ENCODE data around the gene PRMT2. TPM values are rescaled to one million over a fixed set of nuclear protein-coding genes. Genes with fewer than 3 reads are reported as not detected.

PRMT2 gene
- total and polyA plus RNA-seq, 2 donors from 2014 or later, result 82.6 to 100 TPM

DNA sequence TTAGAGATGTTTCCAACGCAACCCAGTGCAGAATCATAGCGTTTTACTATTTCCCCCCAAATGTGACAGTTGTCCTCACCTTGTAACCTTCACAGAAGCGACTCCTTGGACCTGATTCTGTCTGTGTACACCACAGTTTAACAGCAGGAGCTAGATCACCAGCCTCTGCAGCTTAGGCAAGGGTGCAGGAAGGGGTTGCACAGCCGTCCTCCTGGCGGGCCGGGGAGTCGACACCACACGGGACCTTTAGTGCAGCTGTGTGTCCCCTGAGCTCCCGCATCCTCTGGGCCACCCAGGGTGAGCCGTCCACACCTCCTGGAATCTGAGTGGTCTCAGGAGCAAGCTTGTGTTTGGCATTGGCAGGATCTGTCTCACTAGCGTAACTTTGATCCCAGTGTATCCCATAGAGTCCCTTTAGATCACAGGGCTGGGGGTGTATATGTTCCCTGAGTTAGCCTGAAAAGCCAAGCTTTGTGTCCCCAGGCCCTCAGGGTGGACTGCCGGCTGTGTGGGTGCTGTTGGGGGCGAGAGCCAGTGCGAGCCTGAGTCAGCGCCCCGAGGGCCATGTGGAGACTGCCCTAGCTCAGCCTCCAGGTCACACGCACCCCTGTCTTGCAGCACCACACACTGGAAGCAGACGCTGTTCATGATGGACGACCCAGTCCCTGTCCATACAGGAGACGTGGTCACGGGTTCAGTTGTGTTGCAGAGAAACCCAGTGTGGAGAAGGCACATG is 27.5 kb downstream of the PRMT2 start:
- FAIRE-seq, result no peak
- H3K4me3 ChIP-seq (ENCODE audit: low read length in 3 of 3), result no peak overlapping the region
- intact Hi-C loops (cut with DNase I), result no loop called here
- DNase-seq, result no peak
- H3K36me3 ChIP-seq (ENCODE audit: control insufficient read depth in 2 of 3, insufficient read depth in 3 of 3, low read length in 3 of 3), result peaks cover 4 to 14% (median 5%) of the 10 kb centered on the region in 3 donors
- no peaks in the 10 kb centered on the region for H3K27me3 ChIP-seq (ENCODE audit: control insufficient read depth, insufficient read depth, low read length)
- peaks cover 0 to 3% (median 0%) of the 10 kb centered on the region in 3 donors for H3K4me1 ChIP-seq (ENCODE audit: control insufficient read depth in 2 of 3, insufficient read depth in 2 of 3, low read depth in 1 of 3, low read length in 3 of 3)
- no peak overlapping the region for H3K9ac ChIP-seq (ENCODE audit: low read length in 3 of 3)
- TF ChIP-seq, protein P1, sequence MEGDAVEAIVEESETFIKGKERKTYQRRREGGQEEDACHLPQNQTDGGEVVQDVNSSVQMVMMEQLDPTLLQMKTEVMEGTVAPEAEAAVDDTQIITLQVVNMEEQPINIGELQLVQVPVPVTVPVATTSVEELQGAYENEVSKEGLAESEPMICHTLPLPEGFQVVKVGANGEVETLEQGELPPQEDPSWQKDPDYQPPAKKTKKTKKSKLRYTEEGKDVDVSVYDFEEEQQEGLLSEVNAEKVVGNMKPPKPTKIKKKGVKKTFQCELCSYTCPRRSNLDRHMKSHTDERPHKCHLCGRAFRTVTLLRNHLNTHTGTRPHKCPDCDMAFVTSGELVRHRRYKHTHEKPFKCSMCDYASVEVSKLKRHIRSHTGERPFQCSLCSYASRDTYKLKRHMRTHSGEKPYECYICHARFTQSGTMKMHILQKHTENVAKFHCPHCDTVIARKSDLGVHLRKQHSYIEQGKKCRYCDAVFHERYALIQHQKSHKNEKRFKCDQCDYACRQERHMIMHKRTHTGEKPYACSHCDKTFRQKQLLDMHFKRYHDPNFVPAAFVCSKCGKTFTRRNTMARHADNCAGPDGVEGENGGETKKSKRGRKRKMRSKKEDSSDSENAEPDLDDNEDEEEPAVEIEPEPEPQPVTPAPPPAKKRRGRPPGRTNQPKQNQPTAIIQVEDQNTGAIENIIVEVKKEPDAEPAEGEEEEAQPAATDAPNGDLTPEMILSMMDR (IDR thresholded peaks at IDR 0.05; ENCODE audit: borderline replicate concordance, extremely low read depth, insufficient read depth), result no peak
- no peaks in the 10 kb centered on the region for H3K9me3 ChIP-seq (ENCODE audit: control insufficient read depth in 2 of 3, insufficient read depth in 1 of 3, low read length in 3 of 3)
- H3K27ac ChIP-seq (ENCODE audit: low read depth in 2 of 2, low read length in 2 of 2), result no peak overlapping the region

DNA sequence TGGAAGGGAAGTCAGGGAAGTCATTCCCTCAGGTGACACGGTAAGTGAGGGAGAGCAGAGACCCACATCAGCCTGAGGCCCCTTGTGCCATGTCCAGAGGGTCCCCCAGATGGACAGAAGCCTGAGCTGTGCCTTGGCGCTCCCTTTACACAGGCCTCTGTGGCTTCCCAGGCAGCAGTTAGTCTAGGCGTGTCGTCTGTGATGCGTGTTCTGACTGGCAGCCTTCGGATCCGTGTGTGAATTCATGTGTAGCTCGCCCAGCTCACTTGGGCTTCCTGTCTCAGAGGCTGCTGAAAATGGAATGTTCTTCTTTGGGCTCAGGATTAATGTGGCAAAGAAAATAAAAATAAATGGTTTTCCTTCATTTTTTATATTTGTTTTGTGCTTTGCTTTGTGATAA is 28.3 kb downstream of the PRMT2 start:
- intact Hi-C loops (cut with DNase I), result no loop called here
- no peak for FAIRE-seq
- Histone ChIP-seq H3K4me1 (ENCODE audit: control insufficient read depth in 2 of 3, insufficient read depth in 2 of 3, low read depth in 1 of 3, low read length in 3 of 3) (peaks cover 0 to 3% (median 0%) of the 10 kb centered on the region in 3 donors), H3K9me3 (ENCODE audit: control insufficient read depth in 2 of 3, insufficient read depth in 1 of 3, low read length in 3 of 3) (no peaks in the 10 kb centered on the region), H3K36me3 (ENCODE audit: control insufficient read depth in 2 of 3, insufficient read depth in 3 of 3, low read length in 3 of 3) (peaks cover 4 to 10% (median 5%) of the 10 kb centered on the region in 3 donors), H3K4me3 (ENCODE audit: low read length in 3 of 3) (no peak overlapping the region), H3K9ac (ENCODE audit: low read length in 3 of 3) (no peak overlapping the region), H3K27me3 (ENCODE audit: control insufficient read depth, insufficient read depth, low read length) (no peaks in the 10 kb centered on the region), H3K27ac (ENCODE audit: low read depth in 2 of 2, low read length in 2 of 2) (no peak overlapping the region)
- TF ChIP-seq, protein P1 (IDR thresholded peaks at IDR 0.05; ENCODE audit: borderline replicate concordance, extremely low read depth, insufficient read depth), result no peak
- DNase-seq, result no peak

DNA sequence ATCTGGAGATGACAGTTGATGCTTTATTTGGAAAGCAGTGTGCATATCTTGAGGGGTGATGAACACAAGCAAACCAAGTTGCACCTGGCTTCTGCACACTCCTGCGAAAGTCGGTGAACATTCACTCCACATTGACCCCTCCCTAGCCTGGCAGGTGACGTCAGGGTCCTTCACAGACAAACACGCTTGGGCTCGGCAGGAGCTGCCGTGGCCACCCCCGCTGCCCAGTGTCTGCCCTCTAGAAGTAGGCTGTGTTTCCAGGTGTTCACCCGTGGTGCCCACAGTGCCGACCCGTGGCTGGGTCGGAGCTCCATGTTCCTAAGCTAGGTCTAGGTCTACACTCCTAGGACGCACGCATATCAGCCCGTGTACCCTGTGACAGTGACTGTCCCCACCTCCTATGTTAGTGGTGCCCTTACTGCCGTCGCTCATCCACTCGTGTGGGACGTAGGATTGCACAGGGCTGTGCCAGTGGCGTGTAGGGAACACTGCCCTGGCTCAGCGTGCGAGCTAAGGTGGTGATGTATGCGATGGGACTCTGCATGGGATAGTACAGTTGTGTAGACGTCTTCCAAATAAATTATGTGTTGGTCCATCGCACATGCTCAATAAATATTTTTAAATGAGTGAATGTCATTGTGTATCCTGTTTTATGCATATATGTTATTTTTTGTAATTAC is 29.0 kb downstream of the PRMT2 start:
- Histone ChIP-seq H3K4me3 (ENCODE audit: low read length in 3 of 3) (no peak overlapping the region), H3K27ac (ENCODE audit: low read depth in 2 of 2, low read length in 2 of 2) (no peak overlapping the region), H3K27me3 (ENCODE audit: control insufficient read depth, insufficient read depth, low read length) (no peaks in the 10 kb centered on the region), H3K36me3 (ENCODE audit: control insufficient read depth in 2 of 3, insufficient read depth in 3 of 3, low read length in 3 of 3) (peaks cover 4 to 7% (median 5%) of the 10 kb centered on the region in 3 donors), H3K9ac (ENCODE audit: low read length in 3 of 3) (no peak overlapping the region), H3K4me1 (ENCODE audit: control insufficient read depth in 2 of 3, insufficient read depth in 2 of 3, low read depth in 1 of 3, low read length in 3 of 3) (peaks cover 0 to 3% (median 0%) of the 10 kb centered on the region in 3 donors), H3K9me3 (ENCODE audit: control insufficient read depth in 2 of 3, insufficient read depth in 1 of 3, low read length in 3 of 3) (no peaks in the 10 kb centered on the region)
- intact Hi-C loops (cut with DNase I), result no loop called here
- FAIRE-seq (no peak), DNase-seq (no peak)
- TF ChIP-seq, protein P1 (IDR thresholded peaks at IDR 0.05; ENCODE audit: borderline replicate concordance, extremely low read depth, insufficient read depth), result no peak
